Liver (tissue), 9 donors: ENCODE measurements around the gene CA5A. TPM values are rescaled to one million over a fixed set of nuclear protein-coding genes. Genes with fewer than 3 reads are reported as not detected.
A peak's percentile ranks its signal among the peaks of the same experiment; 100 is the strongest.

ENCODE experiments used
- DNase-seq: peaks from one replicate; pipeline ENCODE4 v3.0.0-alpha.2; 2017; ENCODE audit warnings: low spot score
- H3K27ac ChIP-seq, 2 donors: one replicate each; pipeline ENCODE4 v1.7.0; 2013; ENCODE audit warnings: inconsistent platforms in 2 of 2, low read length in 2 of 2, control low read depth in 1 of 2, low read depth in 1 of 2, mild to moderate bottlenecking in 1 of 2
- H3K27me3 ChIP-seq, 4 donors: one replicate each; pipeline versions ENCODE4 v1.6.1 to v1.7.0; 2013; ENCODE audit warnings: low read length in 3 of 4, inconsistent platforms in 1 of 4, mild to moderate bottlenecking in 1 of 4, moderate library complexity in 1 of 4; ENCODE audit not compliant: control insufficient read depth in 4 of 4, insufficient read depth in 4 of 4
- H3K36me3 ChIP-seq, 4 donors: one replicate each; pipeline versions ENCODE4 v1.6.1 to v1.7.0; 2013; ENCODE audit warnings: low read length in 3 of 4, mild to moderate bottlenecking in 3 of 4, low read depth in 1 of 4, moderate library complexity in 1 of 4; ENCODE audit not compliant: control insufficient read depth in 4 of 4, insufficient read depth in 3 of 4
- H3K4me1 ChIP-seq, 4 donors: one replicate each; pipeline versions ENCODE4 v1.6.1 to v1.7.0; 2013; ENCODE audit warnings: low read length in 3 of 4, mild to moderate bottlenecking in 3 of 4, moderate library complexity in 1 of 4; ENCODE audit not compliant: control insufficient read depth in 4 of 4, insufficient read depth in 4 of 4
- H3K4me3 ChIP-seq, 3 donors: one replicate each; pipeline versions ENCODE4 v1.6.1 to v1.7.0; 2013; ENCODE audit warnings: low read length in 3 of 3, control low read depth in 1 of 3, low read depth in 1 of 3, mild to moderate bottlenecking in 1 of 3
- H3K9ac ChIP-seq, 2 donors: one replicate each; pipeline ENCODE4 v1.7.0; 2013; ENCODE audit warnings: low read length in 2 of 2, mild to moderate bottlenecking in 2 of 2, moderate library complexity in 2 of 2, control low read depth in 1 of 2, low read depth in 1 of 2
- H3K9me3 ChIP-seq, 4 donors: one replicate each; pipeline versions ENCODE4 v1.6.1 to v1.7.0; 2013; ENCODE audit warnings: low read length in 3 of 4; ENCODE audit not compliant: control insufficient read depth in 4 of 4
- ATF3 ChIP-seq: IDR thresholded peaks from 2 replicates; pipeline ENCODE4 v1.6.1; 2016; ENCODE audit warnings: antibody characterized with exemption
- CTCF ChIP-seq: fragments of 150-350 bp; IDR thresholded peaks from 2 replicates; pipeline ENCODE4 v1.5.1; 2017; ENCODE audit warnings: improper control_type of control experiment, low read depth, low read length; ENCODE audit not compliant: missing input control
- EGR1 ChIP-seq, 2 donors: IDR thresholded peaks; 2 replicates each; pipeline ENCODE4 v1.6.1; 2016 to 2018; ENCODE audit warnings: antibody characterized with exemption in 2 of 2, low read depth in 2 of 2
- FOXA1 ChIP-seq: IDR thresholded peaks from 2 replicates; pipeline ENCODE4 v1.6.1; 2016; ENCODE audit warnings: antibody characterized with exemption
- FOXA2 ChIP-seq: IDR thresholded peaks from 2 replicates; pipeline ENCODE4 v1.6.1; 2016; ENCODE audit warnings: antibody characterized with exemption
- GABPA ChIP-seq, 2 donors: IDR thresholded peaks in 1 of 2; conservative IDR thresholded peaks in 1 of 2; 2 replicates each; pipeline ENCODE4 v1.6.1; 2016; ENCODE audit warnings: antibody characterized with exemption in 2 of 2, mild to moderate bottlenecking in 1 of 2, moderate library complexity in 1 of 2
- HNF4A ChIP-seq, 2 donors: conservative IDR thresholded peaks; 2 replicates each; pipeline ENCODE4 v1.6.1; 2016; ENCODE audit warnings: antibody characterized with exemption in 2 of 2, mild to moderate bottlenecking in 2 of 2
- HNF4G ChIP-seq: IDR thresholded peaks from 2 replicates; pipeline ENCODE4 v1.6.1; 2016; ENCODE audit warnings: antibody characterized with exemption
- JUND ChIP-seq, 2 donors: IDR thresholded peaks; 2 replicates each; pipeline ENCODE4 v1.6.1; 2016; ENCODE audit warnings: antibody characterized with exemption in 2 of 2
- MAX ChIP-seq: IDR thresholded peaks from 2 replicates; pipeline ENCODE4 v1.6.1; 2016; ENCODE audit warnings: antibody characterized with exemption
- NR2F2 ChIP-seq: IDR thresholded peaks from 2 replicates; pipeline ENCODE4 v1.6.1; 2016; ENCODE audit warnings: antibody characterized with exemption
- RAD21 ChIP-seq, 2 donors: IDR thresholded peaks; 2 replicates each; pipeline ENCODE4 v1.6.1; 2016; ENCODE audit warnings: antibody characterized with exemption in 2 of 2, mild to moderate bottlenecking in 2 of 2
- REST ChIP-seq: IDR thresholded peaks from 2 replicates; pipeline ENCODE4 v1.6.1; 2016; ENCODE audit warnings: antibody characterized with exemption, mild to moderate bottlenecking
- RXRA ChIP-seq, 2 donors: IDR thresholded peaks; 2 replicates each; pipeline ENCODE4 v1.6.1; 2017 to 2018; ENCODE audit warnings: antibody characterized with exemption in 2 of 2, mild to moderate bottlenecking in 1 of 2
- SP1 ChIP-seq: IDR thresholded peaks from 2 replicates; pipeline ENCODE4 v1.6.1; 2018; ENCODE audit warnings: antibody characterized with exemption, mild to moderate bottlenecking
- TAF1 ChIP-seq: conservative IDR thresholded peaks from 2 replicates; pipeline ENCODE4 v1.6.1; 2016; ENCODE audit warnings: antibody characterized with exemption, mild to moderate bottlenecking
- YY1 ChIP-seq: IDR thresholded peaks from 2 replicates; pipeline ENCODE4 v1.6.1; 2016; ENCODE audit warnings: antibody characterized with exemption, mild to moderate bottlenecking
- WGBS: extraction: QIAGEN DNeasy Blood & Tissue Kit; methylation state at CpG from one replicate; pipeline ENCODE4 v1.1.7; 2013; 5-methylcytosine and 5-hydroxymethylcytosine counted together
- polyA plus RNA-seq, 2 donors: library from polyadenylated mRNA; stranded (reverse) in 1 of 2; unstranded in 1 of 2; fragments of 200-250 nt in 1 of 2; fragments of >200 nt in 1 of 2; fragmentation: Nextera tagmentation in 1 of 2; extraction: Ambion mirVana in 1 of 2; gene quantifications; one replicate each; pipeline versions ENCODE4 v1.2.1 to v1.2.3, GENCODE V29; 2013 to 2015
- total RNA-seq, 2 donors: library from RNA; depleted of rRNA; stranded (reverse); fragments of >200 nt; gene quantifications; one replicate each; pipeline ENCODE4 v1.2.3, GENCODE V29; 2014
- donor health status: healthy.
- donor health status: healthy.
- donor health status: healthy.
- donor health status: healthy.
- donor health status: healthy.

CA5A gene
- total and polyA plus RNA-seq, 4 donors = 12.3 to 66.8 (median 33.6) TPM

- 69% methylated on average over 13 of the region's 13 CpGs for WGBS
- no peak for DNase-seq
- no peaks in the 10 kb centered on the region for H3K27me3 ChIP-seq
- no peaks in the 10 kb centered on the region for H3K9me3 ChIP-seq
- peaks cover 29 to 93% (median 81%) of the 10 kb centered on the region in 4 donors for H3K4me1 ChIP-seq
- peak overlapping the region in 1 of 3 donors; percentile 55 for H3K4me3 ChIP-seq
- peak overlapping the region in 1 of 2 donors; percentile 57 for H3K9ac ChIP-seq
- TF ChIP-seq YY1 (no peak), REST (no peak), TAF1 (no peak), ATF3 (no peak), RAD21 (IDR thresholded peaks at IDR 0.05) (no peak), CTCF (no peak), HNF4G (no peak), GABPA (IDR thresholded peaks at IDR 0.05 in 1 of 2, conservative IDR thresholded peaks at IDR 0.05 in 1 of 2) (no peak), SP1 (no peak), NR2F2 (no peak), MAX (no peak), JUND (IDR thresholded peaks at IDR 0.05) (no peak), FOXA2 (no peak), EGR1 (IDR thresholded peaks at IDR 0.05; ENCODE audit: low read depth in 2 of 2) (no peak), FOXA1 (no peak)
- H3K27ac ChIP-seq = peak overlapping the region; percentile 69 to 94
- H3K36me3 ChIP-seq = peaks cover 0 to 2% (median 0%) of the 10 kb centered on the region in 4 donors
These were observed 91.5 kb downstream of the CA5A start for GRCh38 chr16:87844809-87845208.

- H3K9ac ChIP-seq = peak overlapping the region; percentile 39 to 96
- H3K27me3 ChIP-seq = no peaks in the 10 kb centered on the region
- peaks cover 28 to 93% (median 79%) of the 10 kb centered on the region in 4 donors for H3K4me1 ChIP-seq
- no peak for DNase-seq
- peak overlapping the region; percentile 69 to 94 for H3K27ac ChIP-seq
- peaks cover 0 to 2% (median 0%) of the 10 kb centered on the region in 4 donors for H3K36me3 ChIP-seq
- H3K9me3 ChIP-seq = no peaks in the 10 kb centered on the region
- H3K4me3 ChIP-seq = peak overlapping the region in 2 of 3 donors; percentile 55 to 78
- WGBS = 78% methylated on average over 30 of the region's 30 CpGs
- no peak for TF ChIP-seq REST
- TF ChIP-seq ATF3 = no peak
- no peak for TF ChIP-seq YY1
- TF ChIP-seq EGR1 (IDR thresholded peaks at IDR 0.05; ENCODE audit: low read depth in 2 of 2) = no peak
- TF ChIP-seq RXRA (IDR thresholded peaks at IDR 0.05) = no peak
- TF ChIP-seq HNF4A (conservative IDR thresholded peaks at IDR 0.05) = no peak
- no peak for TF ChIP-seq SP1
- TF ChIP-seq NR2F2 = no peak
- no peak for TF ChIP-seq MAX
- TF ChIP-seq CTCF = no peak
- no peak for TF ChIP-seq GABPA (IDR thresholded peaks at IDR 0.05 in 1 of 2, conservative IDR thresholded peaks at IDR 0.05 in 1 of 2)
- no peak for TF ChIP-seq JUND (IDR thresholded peaks at IDR 0.05)
- no peak for TF ChIP-seq RAD21 (IDR thresholded peaks at IDR 0.05)
- TF ChIP-seq FOXA1 = no peak
- no peak for TF ChIP-seq TAF1
These were observed 92.1 kb downstream of the CA5A start for GRCh38 chr16:87844120-87844733.
